Muscle layer of colon (tissue), 2 donors: ENCODE measurements around the gene GNG12.

Source experiments
- H3K27ac ChIP-seq: one replicate; pipeline ENCODE4 v1.7.0; 2013; ENCODE audit warnings: low read depth, mild to moderate bottlenecking, low read length, moderate library complexity
- H3K27me3 ChIP-seq, 2 donors: one replicate each; pipeline ENCODE4 v1.7.0; 2013; ENCODE audit warnings: low read length in 2 of 2, mild to moderate bottlenecking in 2 of 2; ENCODE audit not compliant: insufficient read depth in 2 of 2, control insufficient read depth in 1 of 2
- H3K36me3 ChIP-seq: one replicate; pipeline ENCODE4 v1.7.0; 2013; ENCODE audit warnings: mild to moderate bottlenecking, low read length; ENCODE audit not compliant: insufficient read depth
- H3K4me1 ChIP-seq: one replicate; pipeline ENCODE4 v1.7.0; 2013; ENCODE audit warnings: mild to moderate bottlenecking, low read length; ENCODE audit not compliant: insufficient read depth
- H3K4me3 ChIP-seq, 2 donors: one replicate each; pipeline ENCODE4 v1.7.0; 2013; ENCODE audit warnings: low read length in 2 of 2, low read depth in 1 of 2, mild to moderate bottlenecking in 1 of 2, moderate library complexity in 1 of 2
- H3K9ac ChIP-seq: one replicate; pipeline ENCODE4 v1.7.0; 2013; ENCODE audit warnings: low read length
- H3K9me3 ChIP-seq: one replicate; pipeline ENCODE4 v1.7.0; 2013; ENCODE audit warnings: mild to moderate bottlenecking, low read length
- donor health status: abdominal sarcoma.
- donor health status: Adenocarcinoma of cecum.

Gene GNG12

GRCh38 chr1:67825591-67825990, 7.7 kb downstream of the GNG12 start:
- peaks cover 5% of the 10 kb centered on the region for H3K4me1 ChIP-seq
- H3K4me3 ChIP-seq, result no peak overlapping the region
- H3K36me3 ChIP-seq, result no peaks in the 10 kb centered on the region
- H3K9ac ChIP-seq, result no peak overlapping the region
- no peaks in the 10 kb centered on the region for H3K9me3 ChIP-seq
- H3K27ac ChIP-seq, result no peak overlapping the region
- H3K27me3 ChIP-seq, result no peaks in the 10 kb centered on the region

GRCh38 chr1:67824766-67825165, 8.5 kb downstream of the GNG12 start:
- Histone ChIP-seq H3K27me3 (no peaks in the 10 kb centered on the region), H3K4me3 (no peak overlapping the region), H3K9ac (no peak overlapping the region), H3K36me3 (no peaks in the 10 kb centered on the region), H3K9me3 (no peaks in the 10 kb centered on the region), H3K27ac (no peak overlapping the region), H3K4me1 (peaks cover 5% of the 10 kb centered on the region)

GRCh38 chr1:67823615-67824014, 9.7 kb downstream of the GNG12 start:
- H3K27ac ChIP-seq, result no peak overlapping the region

GRCh38 chr1:67821263-67821662, 12.0 kb downstream of the GNG12 start:
- no peak overlapping the region for H3K4me3 ChIP-seq
- no peaks in the 10 kb centered on the region for H3K4me1 ChIP-seq
- H3K36me3 ChIP-seq, result no peaks in the 10 kb centered on the region
- no peak overlapping the region for H3K9ac ChIP-seq
- no peaks in the 10 kb centered on the region for H3K27me3 ChIP-seq
- no peaks in the 10 kb centered on the region for H3K9me3 ChIP-seq
- no peak overlapping the region for H3K27ac ChIP-seq

More at GRCh38 chr1:67823615-67824014, 9.7 kb downstream of the GNG12 start:
- Histone ChIP-seq H3K36me3 (no peaks in the 10 kb centered on the region), H3K9me3 (no peaks in the 10 kb centered on the region), H3K9ac (no peak overlapping the region), H3K4me3 (no peak overlapping the region), H3K27me3 (no peaks in the 10 kb centered on the region), H3K4me1 (peaks cover 5% of the 10 kb centered on the region)

- no peak overlapping the region for H3K9ac ChIP-seq
- no peak overlapping the region for H3K27ac ChIP-seq
- no peaks in the 10 kb centered on the region for H3K36me3 ChIP-seq
- H3K4me1 ChIP-seq, result peaks cover 4% of the 10 kb centered on the region
- no peak overlapping the region for H3K4me3 ChIP-seq
- H3K27me3 ChIP-seq, result no peaks in the 10 kb centered on the region
- no peaks in the 10 kb centered on the region for H3K9me3 ChIP-seq
These were observed 14.5 kb downstream of the GNG12 start for GRCh38 chr1:67818725-67819301.

- Histone ChIP-seq H3K4me1 (peaks cover 4% of the 10 kb centered on the region), H3K27ac (no peak overlapping the region), H3K9ac (no peak overlapping the region), H3K36me3 (no peaks in the 10 kb centered on the region), H3K4me3 (no peak overlapping the region), H3K9me3 (no peaks in the 10 kb centered on the region), H3K27me3 (no peaks in the 10 kb centered on the region)
These were observed 15.1 kb downstream of the GNG12 start for GRCh38 chr1:67818162-67818561.

- Histone ChIP-seq H3K9ac (no peak overlapping the region), H3K4me3 (no peak overlapping the region), H3K4me1 (peaks cover 4% of the 10 kb centered on the region), H3K27ac (no peak overlapping the region), H3K27me3 (no peaks in the 10 kb centered on the region), H3K9me3 (no peaks in the 10 kb centered on the region), H3K36me3 (no peaks in the 10 kb centered on the region)
These were observed 15.9 kb downstream of the GNG12 start for GRCh38 chr1:67817319-67817718.

GRCh38 chr1:67816506-67816905, 16.8 kb downstream of the GNG12 start:
- H3K4me3 ChIP-seq, result no peak overlapping the region
- H3K27me3 ChIP-seq, result no peaks in the 10 kb centered on the region
- no peaks in the 10 kb centered on the region for H3K36me3 ChIP-seq
- no peak overlapping the region for H3K27ac ChIP-seq
- no peak overlapping the region for H3K9ac ChIP-seq
- peaks cover 9% of the 10 kb centered on the region for H3K4me1 ChIP-seq
- H3K9me3 ChIP-seq, result no peaks in the 10 kb centered on the region

GRCh38 chr1:67816095-67816475, 17.2 kb downstream of the GNG12 start:
- Histone ChIP-seq H3K9ac (no peak overlapping the region), H3K9me3 (no peaks in the 10 kb centered on the region), H3K27me3 (no peaks in the 10 kb centered on the region), H3K4me3 (no peak overlapping the region), H3K27ac (no peak overlapping the region), H3K36me3 (no peaks in the 10 kb centered on the region), H3K4me1 (peaks cover 9% of the 10 kb centered on the region)

- H3K27ac ChIP-seq, result no peak overlapping the region
- no peak overlapping the region for H3K9ac ChIP-seq
These were observed 17.8 kb downstream of the GNG12 start for GRCh38 chr1:67815303-67816094.

GRCh38 chr1:67814121-67814772, 19.0 kb downstream of the GNG12 start:
- Histone ChIP-seq H3K4me1 (peaks cover 9% of the 10 kb centered on the region), H3K9me3 (no peaks in the 10 kb centered on the region), H3K27me3 (no peaks in the 10 kb centered on the region), H3K4me3 (no peak overlapping the region), H3K27ac (no peak overlapping the region), H3K36me3 (no peaks in the 10 kb centered on the region), H3K9ac (no peak overlapping the region)

More at GRCh38 chr1:67815303-67816094, 17.8 kb downstream of the GNG12 start:
- Histone ChIP-seq H3K4me1 (peaks cover 9% of the 10 kb centered on the region), H3K27me3 (no peaks in the 10 kb centered on the region), H3K9me3 (no peaks in the 10 kb centered on the region), H3K36me3 (no peaks in the 10 kb centered on the region), H3K4me3 (no peak overlapping the region)
